K562 (cell line): Measurements from ENCODE around the gene CD99L2. TPM values are rescaled to one million over a fixed set of nuclear protein-coding genes. Genes with fewer than 3 reads are reported as not detected.

ENCODE experiments used
- CBX3 ChIP-seq, 2 experiments: IDR thresholded peaks; 1 replicate in 1 of 2; 2 replicates in 1 of 2; pipeline ENCODE4 v1.6.1; 2012; ENCODE audit warnings: inconsistent platforms in 2 of 2, low read length in 2 of 2, borderline replicate concordance in 1 of 2, control low read depth in 1 of 2
- CREM ChIP-seq: IDR thresholded peaks from 2 replicates; pipeline ENCODE4 v1.6.1; 2014; ENCODE audit warnings: antibody characterized with exemption, low read depth
- GTF2B ChIP-seq: IDR thresholded peaks from 2 replicates; pipeline ENCODE4 v1.6.1; 2011; ENCODE audit not compliant: insufficient read length; ENCODE audit errors: extremely low read depth
- KLF6 ChIP-seq: fragments of 250-450 bp; sonication (Bioruptor Pico); IDR thresholded peaks from 2 replicates; pipeline ENCODE4 v1.4.0; 2020; ENCODE audit warnings: mild to moderate bottlenecking, moderate library complexity, borderline replicate concordance
- MGA ChIP-seq: fragments of 450-650 bp; IDR thresholded peaks from 2 replicates; pipeline ENCODE4 v1.6.1; 2016; ENCODE audit warnings: mild to moderate bottlenecking, moderate library complexity
- NR2C2 ChIP-seq, 2 experiments: fragments of 200-800 bp in 1 of 2; sonication (Bioruptor generic) in 1 of 2; sonication (generic) in 1 of 2; formaldehyde crosslinking in 1 of 2; IDR thresholded peaks; 2 replicates each; pipeline versions ENCODE4 v1.6.1 to v1.8.0; 2016 to 2022; ENCODE audit warnings: mild to moderate bottlenecking in 1 of 2, missing compliant biosample characterization in 1 of 2, missing genetic modification characterization in 1 of 2, missing genetic modification reagents in 1 of 2
- PHTF2 ChIP-seq: fragments of 250-450 bp; sonication (Bioruptor Pico); IDR thresholded peaks from 2 replicates; pipeline ENCODE4 v1.5.0; 2021; ENCODE audit warnings: mild to moderate bottlenecking
- SMAD4 ChIP-seq: fragments of 250-450 bp; sonication (Bioruptor Pico); conservative IDR thresholded peaks from 2 replicates; pipeline ENCODE4 v1.8.0; 2021; ENCODE audit warnings: inconsistent platforms, mild to moderate bottlenecking, moderate library complexity
- ZBTB33 ChIP-seq: sonication (generic); formaldehyde crosslinking; IDR thresholded peaks from 2 replicates; pipeline ENCODE4 v1.8.1; 2023; ENCODE audit warnings: mild to moderate bottlenecking, missing genetic modification reagents
- ZNF785 ChIP-seq: fragments of 250-450 bp; sonication (Bioruptor Pico); IDR thresholded peaks from 2 replicates; pipeline ENCODE4 v1.4.0; 2020; ENCODE audit warnings: mild to moderate bottlenecking
- polyA plus RNA-seq, 8 experiments: library from polyadenylated mRNA; depleted of rRNA in 4 of 8; stranded (reverse) in 5 of 8; unstranded in 3 of 8; fragments of >200 nt; fragmentation: Nextera tagmentation in 2 of 8; fragmentation: Illumina TruSeq in 1 of 8; extraction: Ambion mirVana in 2 of 8; extraction: Trizol in 1 of 8; gene quantifications; 2 replicates each; pipeline versions ENCODE4 v1.2.1 to v1.2.3, GENCODE V29; 2011 to 2014; ENCODE audit warnings: inconsistent platforms in 1 of 8, missing spikeins in 1 of 8
- total RNA-seq, 7 experiments: library from RNA; depleted of rRNA in 6 of 7; stranded (reverse); fragments of >200 nt in 6 of 7; fragmentation: Illumina TruSeq in 2 of 7; extraction: Trizol in 2 of 7; gene quantifications; 2 replicates each; pipeline versions ENCODE4 v1.2.1 to v1.2.3, GENCODE V29; 2011 to 2021; ENCODE audit warnings: low replicate concordance in 1 of 7
- TF ChIP-seq, protein P1 (sequence below): sonication (generic); formaldehyde crosslinking; IDR thresholded peaks from 2 replicates; pipeline ENCODE4 v1.8.1; 2022; ENCODE audit warnings: missing genetic modification reagents

CD99L2 gene
- total and polyA plus RNA-seq, 9 of the 15 experiments (the other 6 are each of a cell fraction or from before 2014, with no cell fraction given), result 0.76 to 19.0 (median 11.9) TPM

DNA sequence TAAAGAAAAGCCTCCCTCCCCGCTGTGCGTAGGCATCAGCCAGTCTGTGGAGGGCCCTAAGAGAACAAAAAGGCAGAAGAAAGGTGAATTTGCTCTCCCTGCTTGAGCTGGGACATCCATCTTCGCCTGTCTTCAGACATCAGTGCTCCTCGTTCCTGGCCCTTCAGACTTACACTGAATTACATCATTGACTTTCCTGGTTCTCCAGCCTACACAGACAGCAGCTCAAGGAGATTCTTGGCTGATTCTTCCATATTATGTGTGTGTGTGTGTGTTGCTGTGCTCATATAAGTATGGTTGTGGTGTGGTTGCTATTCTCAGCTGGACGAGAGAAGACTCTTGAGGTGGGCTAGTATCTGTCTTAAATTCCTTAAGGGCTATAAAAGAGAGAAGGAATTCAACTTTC lies 35.5 kb upstream of the CD99L2 start (continued):
- TF ChIP-seq CBX3 (IDR thresholded peaks at IDR 0.05; ENCODE audit: borderline replicate concordance in 1 of 2, low read length in 2 of 2) (no peak), ZNF785 (CRISPR knock-in tag) (no peak), SMAD4 (CRISPR knock-in tag) (peak; percentile 28; the same call in 1 of the 2 replicates), GTF2B (no peak), NR2C2 (CRISPR knock-in tag; IDR thresholded peaks at IDR 0.05) (no peak), NR2C2 (tag; IDR thresholded peaks at IDR 0.05) (peak; percentile 30; the same call in 1 of the 2 replicates), ZBTB33 (CRISPR knock-in tag) (no peak), KLF6 (CRISPR knock-in tag) (no peak), PHTF2 (CRISPR knock-in tag) (no peak), MGA (no peak), CREM (no peak)
- TF ChIP-seq, protein P1, sequence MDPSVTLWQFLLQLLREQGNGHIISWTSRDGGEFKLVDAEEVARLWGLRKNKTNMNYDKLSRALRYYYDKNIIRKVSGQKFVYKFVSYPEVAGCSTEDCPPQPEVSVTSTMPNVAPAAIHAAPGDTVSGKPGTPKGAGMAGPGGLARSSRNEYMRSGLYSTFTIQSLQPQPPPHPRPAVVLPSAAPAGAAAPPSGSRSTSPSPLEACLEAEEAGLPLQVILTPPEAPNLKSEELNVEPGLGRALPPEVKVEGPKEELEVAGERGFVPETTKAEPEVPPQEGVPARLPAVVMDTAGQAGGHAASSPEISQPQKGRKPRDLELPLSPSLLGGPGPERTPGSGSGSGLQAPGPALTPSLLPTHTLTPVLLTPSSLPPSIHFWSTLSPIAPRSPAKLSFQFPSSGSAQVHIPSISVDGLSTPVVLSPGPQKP (CRISPR knock-in tag), result no peak
